Loucy (cell line): ENCODE results near the gene COL24A1.

Experiments
- H2AFZ ChIP-seq: fragments of 200-600 bp; sonication (generic); 2 replicates; pipeline ENCODE4 v1.6.0; 2016; ENCODE audit warnings: antibody characterized with exemption, mild to moderate bottlenecking, low read length, moderate library complexity
- H3F3A ChIP-seq: fragments of 200-600 bp; 2 replicates; pipeline ENCODE4 v1.6.0; 2016; ENCODE audit warnings: antibody characterized with exemption, low read depth, mild to moderate bottlenecking
- H3K27me3 ChIP-seq: fragments of 200-600 bp; sonication (generic); 2 replicates; pipeline ENCODE4 v1.6.1; 2014; ENCODE audit warnings: low read length, mild to moderate bottlenecking; ENCODE audit not compliant: insufficient read depth, poor library complexity, severe bottlenecking
- H3K36me3 ChIP-seq: fragments of 200-600 bp; sonication (generic); 2 replicates; pipeline ENCODE4 v1.6.1; 2016; ENCODE audit warnings: low read length; ENCODE audit not compliant: insufficient read depth
- H3K4me1 ChIP-seq: fragments of 200-600 bp; sonication (generic); 2 replicates; pipeline ENCODE4 v1.5.1; 2014; ENCODE audit warnings: low read length, mild to moderate bottlenecking; ENCODE audit not compliant: insufficient read depth, poor library complexity, severe bottlenecking
- H3K4me2 ChIP-seq: fragments of 200-600 bp; sonication (generic); 2 replicates; pipeline ENCODE4 v1.6.0; 2014; ENCODE audit warnings: antibody characterized with exemption, low read length, low read depth, mild to moderate bottlenecking; ENCODE audit not compliant: poor library complexity, severe bottlenecking
- H3K4me3 ChIP-seq: fragments of 200-600 bp; sonication (generic); 2 replicates; pipeline ENCODE4 v1.5.1; 2014; ENCODE audit warnings: low read length, mild to moderate bottlenecking, mixed read lengths; ENCODE audit not compliant: poor library complexity, severe bottlenecking
- H3K79me2 ChIP-seq: fragments of 200-600 bp; sonication (generic); 2 replicates; pipeline ENCODE4 v1.6.1; 2014; ENCODE audit warnings: low read length; ENCODE audit not compliant: insufficient read depth
- H3K9ac ChIP-seq: fragments of 200-600 bp; sonication (generic); 2 replicates; pipeline ENCODE4 v1.6.0; 2014; ENCODE audit warnings: mild to moderate bottlenecking, low read depth, low read length, moderate library complexity; ENCODE audit not compliant: poor library complexity, severe bottlenecking
- H3K9me2 ChIP-seq: fragments of 200-600 bp; sonication (generic); replicated peaks from 2 replicates; pipeline ENCODE4 v1.6.1; 2016; ENCODE audit warnings: low read depth, low read length, mixed read lengths
- H3K9me3 ChIP-seq: fragments of 200-600 bp; sonication (generic); 2 replicates; pipeline ENCODE4 v1.6.1; 2014; ENCODE audit warnings: mild to moderate bottlenecking, antibody characterized with exemption, low read length, low read depth; ENCODE audit not compliant: insufficient read depth
- H4K20me1 ChIP-seq: fragments of 200-600 bp; sonication (generic); 2 replicates; pipeline ENCODE4 v1.6.0; 2014; ENCODE audit warnings: antibody characterized with exemption, low read length, mild to moderate bottlenecking; ENCODE audit not compliant: insufficient read depth, poor library complexity, severe bottlenecking
- CTCF ChIP-seq: fragments of 200-600 bp; sonication (generic); conservative IDR thresholded peaks from 2 replicates; pipeline ENCODE4 v1.5.1; 2014; ENCODE audit warnings: mild to moderate bottlenecking, antibody characterized with exemption, low read length
- EZH2phosphoT487 ChIP-seq: fragments of 200-600 bp; IDR thresholded peaks from 2 replicates; pipeline ENCODE4 v1.6.1; 2018; ENCODE audit warnings: antibody characterized with exemption, mild to moderate bottlenecking, moderate library complexity, borderline replicate concordance

The COL24A1 gene

DNA sequence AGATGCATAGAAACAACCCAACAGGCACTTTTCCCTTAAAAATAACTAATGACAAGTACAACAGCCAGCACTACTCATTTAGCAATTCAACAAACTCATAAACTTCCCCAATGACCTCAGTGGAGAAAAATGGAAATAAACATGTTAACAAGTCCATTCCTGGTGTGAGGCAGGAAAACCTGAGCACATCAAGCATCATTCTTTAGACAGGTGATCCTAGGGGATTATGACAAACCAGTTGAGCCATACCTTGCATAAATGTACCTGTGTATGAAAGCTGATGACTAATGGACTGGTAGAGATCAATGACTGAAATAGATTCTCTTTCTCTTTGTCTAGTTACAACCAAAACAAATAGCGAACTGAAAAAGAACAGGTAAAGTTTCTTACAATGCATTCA, 7.0 kb downstream of the COL24A1 start:
- Histone ChIP-seq H3F3A (no peaks in the 10 kb centered on the region), H3K79me2 (no peaks in the 10 kb centered on the region), H3K4me2 (no peak overlapping the region), H2AFZ (no peak overlapping the region), H3K9me3 (no peaks in the 10 kb centered on the region), H3K4me1 (no peaks in the 10 kb centered on the region), H3K9me2 (no peaks in the 10 kb centered on the region), H3K4me3 (no peak overlapping the region), H3K27me3 (no peaks in the 10 kb centered on the region), H4K20me1 (no peaks in the 10 kb centered on the region), H3K36me3 (no peaks in the 10 kb centered on the region), H3K9ac (no peak overlapping the region)
- TF ChIP-seq EZH2phosphoT487 (no peak), CTCF (no peak)

GRCh38 chr1:86147755-86148154, 8.8 kb downstream of the COL24A1 start:
- H3K4me1 ChIP-seq: no peaks in the 10 kb centered on the region
- H3K79me2 ChIP-seq: no peaks in the 10 kb centered on the region
- no peaks in the 10 kb centered on the region for H3F3A ChIP-seq
- no peaks in the 10 kb centered on the region for H3K36me3 ChIP-seq
- no peak for TF ChIP-seq EZH2phosphoT487
- TF ChIP-seq CTCF: no peak
- no peaks in the 10 kb centered on the region for H3K9me2 ChIP-seq
- H4K20me1 ChIP-seq: no peaks in the 10 kb centered on the region
- no peaks in the 10 kb centered on the region for H3K27me3 ChIP-seq
- H3K4me3 ChIP-seq: no peak overlapping the region
- no peak overlapping the region for H3K4me2 ChIP-seq
- H2AFZ ChIP-seq: no peak overlapping the region
- H3K9me3 ChIP-seq: no peaks in the 10 kb centered on the region
- no peak overlapping the region for H3K9ac ChIP-seq

- Histone ChIP-seq H3K79me2 (no peaks in the 10 kb centered on the region), H4K20me1 (no peaks in the 10 kb centered on the region), H3F3A (no peaks in the 10 kb centered on the region), H3K9ac (no peak overlapping the region), H3K9me3 (no peaks in the 10 kb centered on the region), H3K4me2 (no peak overlapping the region), H3K9me2 (no peaks in the 10 kb centered on the region), H3K4me1 (no peaks in the 10 kb centered on the region), H2AFZ (no peak overlapping the region), H3K36me3 (no peaks in the 10 kb centered on the region), H3K27me3 (no peaks in the 10 kb centered on the region), H3K4me3 (no peak overlapping the region)
- TF ChIP-seq CTCF (peak; percentile 54), EZH2phosphoT487 (no peak)
Measured at GRCh38 chr1:86146566-86146965, 10.0 kb downstream of the COL24A1 start.
